ENCODE data around the gene GLI1.

DNA sequence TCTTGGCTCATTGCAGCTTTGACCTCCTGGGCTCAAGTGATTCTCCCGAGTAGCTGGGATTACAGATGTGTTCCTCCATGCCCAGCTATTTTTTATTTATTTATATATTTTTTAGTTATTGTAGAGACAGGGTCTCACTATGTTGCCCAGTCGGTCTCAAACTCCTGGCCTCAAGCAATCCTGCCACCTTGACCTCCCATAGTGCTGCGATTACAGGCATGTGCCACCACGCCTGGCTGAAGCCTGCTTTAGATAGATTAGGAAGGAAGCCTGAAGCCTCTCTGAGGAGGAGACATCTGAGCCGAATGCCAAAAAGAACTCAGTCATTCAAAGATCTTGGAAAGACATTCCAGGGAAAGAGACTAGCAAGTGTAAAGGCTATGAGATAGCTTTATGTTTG lies 14.8 kb upstream of the GLI1 start:
- no peak for TF ChIP-seq POLR2A (IDR thresholded peaks at IDR 0.05; ENCODE audit: low read depth)
- TF ChIP-seq CTCF (IDR thresholded peaks at IDR 0.05): no peak
- no peak for TF ChIP-seq POLR2AphosphoS5 (IDR thresholded peaks at IDR 0.05)

Measured in esophagus muscularis mucosa (tissue), 3 donors.